Skeletal muscle cell (primary cell): ENCODE measurements around the gene RTP3.
"Not testable (repeated sequence)": the region's sequence is repeated elsewhere in the genome, so short reads cannot be mapped to it uniquely, and the experiment has no call there.

Experiments
- DNase-seq: peaks from one replicate; pipeline ENCODE4 v3.0.0-alpha.2; 2010; ENCODE audit warnings: low read depth
- H3K4me3 ChIP-seq: 2 replicates; pipeline ENCODE4 v1.5.1; 2011; ENCODE audit warnings: low read depth, mild to moderate bottlenecking, control low read depth, low read length, moderate library complexity

RTP3 gene

GRCh38 chr3:46540550-46540949 lies 42.8 kb downstream of the RTP3 start:
- no peak overlapping the region for H3K4me3 ChIP-seq
- DNase-seq: no peak

- no peak overlapping the region for H3K4me3 ChIP-seq
- no peak for DNase-seq
These were observed 44.1 kb downstream of the RTP3 start for GRCh38 chr3:46541835-46542234.

DNA sequence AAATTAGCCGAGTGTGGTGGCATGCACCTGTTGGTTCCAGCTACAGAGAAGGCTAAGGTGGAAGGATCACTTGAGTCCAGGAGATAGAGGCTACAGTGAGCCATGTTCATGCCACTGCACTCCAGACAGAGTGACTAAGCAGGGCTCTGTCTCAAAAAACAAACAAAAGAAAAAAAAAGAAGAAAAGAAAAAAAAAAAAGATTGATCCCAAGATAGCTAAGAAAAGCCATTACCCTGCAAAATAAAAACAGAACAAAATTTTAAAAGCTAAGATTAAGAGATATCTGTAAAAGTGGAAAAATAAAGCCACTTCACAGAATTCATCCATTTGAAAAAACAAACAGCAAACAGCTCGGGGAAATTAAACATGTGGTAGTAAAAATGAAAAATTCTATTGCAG lies 44.6 kb downstream of the RTP3 start:
- H3K4me3 ChIP-seq: no peak overlapping the region
- DNase-seq: no peak

DNA sequence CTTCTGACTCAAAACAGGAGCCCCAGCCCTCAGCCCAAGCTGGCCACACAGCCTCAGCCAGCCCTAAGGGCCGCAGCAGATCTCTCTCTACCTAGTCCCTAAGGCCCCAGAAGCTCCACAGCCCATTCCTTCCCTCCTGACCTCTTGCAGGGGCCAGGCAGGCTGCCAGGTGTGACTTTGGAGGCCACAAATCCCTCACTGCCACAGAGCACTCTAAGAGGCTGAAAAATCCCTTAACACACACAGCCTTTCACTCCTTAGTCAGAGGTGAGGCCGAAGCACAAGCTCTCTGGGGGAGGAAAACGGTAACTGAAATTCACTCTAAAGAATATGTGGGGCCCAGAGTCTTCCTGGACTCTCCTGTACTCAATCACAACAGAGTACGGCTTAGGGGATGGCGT lies 45.0 kb downstream of the RTP3 start:
- H3K4me3 ChIP-seq: no peak overlapping the region

DNA sequence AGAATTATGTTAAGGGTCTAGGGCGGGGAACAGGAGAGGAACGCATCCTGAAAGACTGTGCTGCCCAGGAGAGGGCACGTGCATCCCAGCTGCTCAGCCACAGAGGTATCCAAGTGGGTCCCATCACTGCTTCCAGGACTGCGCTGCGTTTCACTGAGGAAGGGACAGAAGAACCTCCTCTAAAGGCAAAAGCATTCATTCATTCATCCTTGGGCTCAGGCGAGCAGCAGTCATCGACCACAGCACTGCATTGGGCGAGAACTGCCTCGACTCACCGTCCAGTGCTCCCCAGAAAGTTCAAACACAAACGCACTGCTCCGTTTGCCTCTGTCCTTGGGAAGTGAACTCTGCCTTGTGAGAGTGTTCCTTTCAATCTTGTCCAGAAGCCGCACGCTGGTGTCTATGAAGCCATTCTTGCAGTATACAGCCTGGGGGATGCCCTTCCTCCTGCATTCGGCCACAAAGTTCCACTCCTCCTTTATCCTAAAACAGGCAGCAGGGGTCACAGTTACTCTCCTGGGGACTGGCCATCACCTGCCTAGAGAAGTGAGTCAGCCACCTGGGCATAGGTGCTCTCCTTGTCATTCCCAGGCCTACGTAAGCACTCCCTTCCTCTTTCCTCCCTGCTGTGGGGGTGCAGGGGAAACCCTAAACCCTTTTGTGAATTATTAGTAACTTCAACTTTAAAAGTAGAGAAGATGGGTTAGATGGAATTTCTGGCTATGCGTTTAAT lies 47.2 kb downstream of the RTP3 start:
- H3K4me3 ChIP-seq: no peak overlapping the region
- no peak for DNase-seq

More for the DNA sequence above, 45.0 kb downstream of the RTP3 start:
- no peak for DNase-seq

- no peak for DNase-seq
- no peak overlapping the region for H3K4me3 ChIP-seq
These were observed 48.2 kb downstream of the RTP3 start for GRCh38 chr3:46545818-46546630.

GRCh38 chr3:46546896-46547440 lies 49.2 kb downstream of the RTP3 start:
- no peak overlapping the region for H3K4me3 ChIP-seq
- DNase-seq: no peak

DNA sequence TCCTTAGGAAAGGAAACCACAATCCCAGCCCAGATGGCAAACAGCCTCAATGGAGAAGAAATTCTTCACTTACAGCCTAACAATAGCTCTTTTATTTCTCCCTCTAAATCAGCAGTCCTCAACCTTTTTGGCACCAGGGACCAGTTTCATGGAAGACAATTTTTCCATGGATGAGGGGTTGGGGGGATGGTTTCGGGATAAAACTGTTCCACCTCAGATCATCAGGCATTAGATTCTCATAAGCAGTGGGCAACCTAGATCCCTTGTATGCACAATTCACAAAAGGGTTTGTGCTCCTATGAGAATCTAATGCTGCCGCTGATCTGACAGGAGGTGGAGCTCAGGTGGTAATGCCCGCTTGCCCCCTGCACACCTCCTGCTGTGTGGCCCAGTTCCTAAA lies 50.8 kb downstream of the RTP3 start:
- not testable (repeated sequence) for H3K4me3 ChIP-seq

GRCh38 chr3:46549408-46549904 lies 51.7 kb downstream of the RTP3 start:
- H3K4me3 ChIP-seq: no peak overlapping the region
- no peak for DNase-seq

More for the DNA sequence above, 50.8 kb downstream of the RTP3 start:
- not testable (repeated sequence) for DNase-seq

DNA sequence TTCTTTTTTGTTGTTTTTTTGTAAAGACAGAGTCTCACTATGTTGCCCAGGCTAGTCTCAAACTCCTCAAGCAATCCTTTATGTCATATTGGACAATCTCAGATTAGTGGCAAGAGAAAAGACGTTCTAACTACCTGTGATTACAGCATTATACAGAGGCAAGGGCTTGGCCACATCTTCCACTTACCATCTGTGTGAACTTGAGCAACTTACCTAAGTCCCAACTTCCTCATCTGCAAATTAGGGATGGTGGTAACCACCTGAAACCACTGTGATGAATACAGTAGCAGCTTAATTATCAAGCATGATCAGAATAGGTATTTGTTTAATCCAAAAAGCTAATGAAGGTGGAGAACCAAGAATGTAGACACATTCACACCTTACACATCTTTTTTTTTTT lies 52.2 kb downstream of the RTP3 start:
- no peak overlapping the region for H3K4me3 ChIP-seq
- no peak for DNase-seq
